GM18951 (cell line): ENCODE data around the gene RAPGEF4.

Experiments
- POLR2A ChIP-seq: IDR thresholded peaks from 4 replicates; pipeline ENCODE4 v1.6.1; 2011; ENCODE audit warnings: mild to moderate bottlenecking; ENCODE audit not compliant: insufficient read length, insufficient read depth; ENCODE audit errors: extremely low read depth
- in situ Hi-C: fragments of 300-500 bp; cut with MboI; formaldehyde crosslinking; loops from one replicate; pipeline ENCODE4 v1.12.0; 2022; ENCODE audit warnings: low sequenced_read_pairs, mixed read lengths, inconsistent platforms; ENCODE audit not compliant: unreplicated experiment

The RAPGEF4 gene

GRCh38 chr2:172944794-172945509, 209.3 kb downstream of the RAPGEF4 start:
- in situ Hi-C loops: no loop called here

GRCh38 chr2:172945510-172945850, 209.8 kb downstream of the RAPGEF4 start:
- in situ Hi-C loops: no loop called here

More at GRCh38 chr2:172944794-172945509, 209.3 kb downstream of the RAPGEF4 start:
- no peak for TF ChIP-seq POLR2A

GRCh38 chr2:172947461-172948153, 212.0 kb downstream of the RAPGEF4 start:
- no peak for TF ChIP-seq POLR2A
- in situ Hi-C loops: no loop called here

More at GRCh38 chr2:172945510-172945850, 209.8 kb downstream of the RAPGEF4 start:
- no peak for TF ChIP-seq POLR2A

GRCh38 chr2:172949522-172949921, 213.9 kb downstream of the RAPGEF4 start:
- in situ Hi-C loops: no loop called here
- TF ChIP-seq POLR2A: no peak

- no peak for TF ChIP-seq POLR2A
- in situ Hi-C loops: no loop called here
Measured at GRCh38 chr2:172950565-172950964, 214.9 kb downstream of the RAPGEF4 start.

GRCh38 chr2:172951554-172951953, 215.9 kb downstream of the RAPGEF4 start:
- in situ Hi-C loops: no loop called here
- no peak for TF ChIP-seq POLR2A

GRCh38 chr2:172953411-172953810, 217.8 kb downstream of the RAPGEF4 start:
- in situ Hi-C loops: no loop called here
- TF ChIP-seq POLR2A: no peak

- no peak for TF ChIP-seq POLR2A
- in situ Hi-C loops: no loop called here
Measured at GRCh38 chr2:172953970-172954852, 218.6 kb downstream of the RAPGEF4 start.

- in situ Hi-C loops: no loop called here
- no peak for TF ChIP-seq POLR2A
Measured at GRCh38 chr2:172955587-172955986, 219.9 kb downstream of the RAPGEF4 start.

- in situ Hi-C loops: no loop called here
- no peak for TF ChIP-seq POLR2A
Measured at GRCh38 chr2:172957734-172958133, 222.1 kb downstream of the RAPGEF4 start.

GRCh38 chr2:172962082-172962481, 226.4 kb downstream of the RAPGEF4 start:
- no peak for TF ChIP-seq POLR2A
- in situ Hi-C loops: no loop called here

GRCh38 chr2:172962824-172963223, 227.2 kb downstream of the RAPGEF4 start:
- TF ChIP-seq POLR2A: no peak
- in situ Hi-C loops: no loop called here

GRCh38 chr2:172964511-172965139, 229.0 kb downstream of the RAPGEF4 start:
- TF ChIP-seq POLR2A: no peak
- in situ Hi-C loops: no loop called here
